AG09319 (cell line): ENCODE measurements around the gene SPRED2.
"Not testable (repeated sequence)": the region's sequence is repeated elsewhere in the genome, so short reads cannot be mapped to it uniquely, and the experiment has no call there.

Source experiments
- DNase-seq: peaks from one replicate; pipeline ENCODE4 v3.0.0-alpha.2; 2010; ENCODE audit warnings: low read depth; ENCODE audit errors: extremely low read depth
- TF ChIP-seq, protein P1 (sequence below): IDR thresholded peaks from 2 replicates; pipeline ENCODE4 v1.5.1; 2011; ENCODE audit warnings: low read depth, mild to moderate bottlenecking, inconsistent platforms, low read length, moderate library complexity

Gene SPRED2

DNA sequence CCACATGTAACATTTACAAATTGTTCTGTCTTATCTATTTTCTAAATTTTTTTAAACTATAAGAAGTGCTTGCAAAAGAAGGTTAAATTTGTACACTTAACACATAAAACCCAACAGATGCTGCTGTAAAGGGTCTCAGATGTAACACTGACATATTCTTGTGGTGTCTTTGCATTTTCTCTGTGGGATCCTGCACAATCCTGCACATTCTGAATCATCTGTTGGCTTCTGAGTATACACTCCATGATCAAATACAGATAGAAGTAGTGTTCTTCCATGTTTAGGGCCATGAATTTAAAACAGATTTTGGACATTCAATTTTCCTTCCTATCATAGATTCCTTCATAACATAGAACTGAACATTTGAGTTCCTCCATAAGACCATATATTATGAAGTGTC is 89.0 kb downstream of the SPRED2 start:
- DNase-seq = no peak
- TF ChIP-seq, protein P1, sequence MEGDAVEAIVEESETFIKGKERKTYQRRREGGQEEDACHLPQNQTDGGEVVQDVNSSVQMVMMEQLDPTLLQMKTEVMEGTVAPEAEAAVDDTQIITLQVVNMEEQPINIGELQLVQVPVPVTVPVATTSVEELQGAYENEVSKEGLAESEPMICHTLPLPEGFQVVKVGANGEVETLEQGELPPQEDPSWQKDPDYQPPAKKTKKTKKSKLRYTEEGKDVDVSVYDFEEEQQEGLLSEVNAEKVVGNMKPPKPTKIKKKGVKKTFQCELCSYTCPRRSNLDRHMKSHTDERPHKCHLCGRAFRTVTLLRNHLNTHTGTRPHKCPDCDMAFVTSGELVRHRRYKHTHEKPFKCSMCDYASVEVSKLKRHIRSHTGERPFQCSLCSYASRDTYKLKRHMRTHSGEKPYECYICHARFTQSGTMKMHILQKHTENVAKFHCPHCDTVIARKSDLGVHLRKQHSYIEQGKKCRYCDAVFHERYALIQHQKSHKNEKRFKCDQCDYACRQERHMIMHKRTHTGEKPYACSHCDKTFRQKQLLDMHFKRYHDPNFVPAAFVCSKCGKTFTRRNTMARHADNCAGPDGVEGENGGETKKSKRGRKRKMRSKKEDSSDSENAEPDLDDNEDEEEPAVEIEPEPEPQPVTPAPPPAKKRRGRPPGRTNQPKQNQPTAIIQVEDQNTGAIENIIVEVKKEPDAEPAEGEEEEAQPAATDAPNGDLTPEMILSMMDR = no peak

DNA sequence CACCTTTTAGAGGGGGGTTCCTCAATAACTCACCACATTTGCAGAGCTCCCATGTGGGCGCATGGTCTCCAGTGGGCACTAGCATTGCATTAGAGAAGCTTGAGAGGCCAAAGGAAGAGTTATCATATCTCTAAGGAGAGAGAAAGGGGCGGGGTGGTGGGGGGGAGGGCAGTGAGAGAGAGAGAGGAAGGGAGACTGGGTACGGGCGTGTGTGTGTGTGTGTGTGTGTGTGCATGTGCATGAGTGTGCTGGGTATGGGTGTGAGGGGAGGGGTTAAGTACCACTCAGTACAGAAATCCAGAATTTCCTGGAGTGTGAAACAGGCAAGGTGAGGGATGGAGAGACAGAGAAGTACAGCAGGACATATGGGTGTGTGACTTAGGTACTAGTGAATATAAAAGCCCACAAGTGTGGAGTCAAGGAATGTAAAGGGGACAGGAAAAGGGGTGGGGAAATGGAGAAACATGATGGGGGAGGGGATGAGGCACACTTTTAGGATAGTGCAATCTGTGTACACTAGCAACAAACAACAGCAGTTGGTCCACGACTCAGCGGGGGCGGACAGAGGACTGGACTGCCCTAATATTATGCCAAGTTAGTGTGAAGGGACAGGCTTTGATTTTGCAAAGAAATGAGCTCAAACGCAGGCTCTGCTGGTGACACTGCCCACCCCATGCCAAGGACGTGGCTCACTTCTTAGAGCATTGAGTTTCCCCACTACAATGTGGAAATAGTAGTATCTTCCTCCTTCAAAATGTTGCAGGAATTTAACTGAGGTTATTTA is 91.3 kb downstream of the SPRED2 start:
- TF ChIP-seq, protein P1 = no peak
- DNase-seq = no peak

DNA sequence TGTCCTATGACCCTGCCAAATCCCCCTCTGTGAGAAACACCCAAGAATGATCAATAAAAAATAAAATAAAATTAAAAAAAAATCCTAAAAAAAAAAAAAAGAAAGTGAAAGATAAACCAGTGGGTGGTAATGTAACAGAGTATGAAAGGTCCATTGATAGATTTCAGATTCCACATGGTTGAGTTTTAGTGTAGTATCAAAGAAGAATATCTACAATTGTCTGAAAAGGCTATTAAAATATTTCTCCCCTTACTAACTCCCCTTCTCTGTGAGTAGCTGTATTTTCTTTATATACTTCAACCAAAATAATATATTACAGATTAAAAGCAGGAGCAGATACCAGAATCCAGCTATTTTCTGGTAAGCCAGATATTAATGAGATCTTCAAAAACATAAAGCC is 92.8 kb downstream of the SPRED2 start:
- TF ChIP-seq, protein P1 = no peak
- no peak for DNase-seq

DNA sequence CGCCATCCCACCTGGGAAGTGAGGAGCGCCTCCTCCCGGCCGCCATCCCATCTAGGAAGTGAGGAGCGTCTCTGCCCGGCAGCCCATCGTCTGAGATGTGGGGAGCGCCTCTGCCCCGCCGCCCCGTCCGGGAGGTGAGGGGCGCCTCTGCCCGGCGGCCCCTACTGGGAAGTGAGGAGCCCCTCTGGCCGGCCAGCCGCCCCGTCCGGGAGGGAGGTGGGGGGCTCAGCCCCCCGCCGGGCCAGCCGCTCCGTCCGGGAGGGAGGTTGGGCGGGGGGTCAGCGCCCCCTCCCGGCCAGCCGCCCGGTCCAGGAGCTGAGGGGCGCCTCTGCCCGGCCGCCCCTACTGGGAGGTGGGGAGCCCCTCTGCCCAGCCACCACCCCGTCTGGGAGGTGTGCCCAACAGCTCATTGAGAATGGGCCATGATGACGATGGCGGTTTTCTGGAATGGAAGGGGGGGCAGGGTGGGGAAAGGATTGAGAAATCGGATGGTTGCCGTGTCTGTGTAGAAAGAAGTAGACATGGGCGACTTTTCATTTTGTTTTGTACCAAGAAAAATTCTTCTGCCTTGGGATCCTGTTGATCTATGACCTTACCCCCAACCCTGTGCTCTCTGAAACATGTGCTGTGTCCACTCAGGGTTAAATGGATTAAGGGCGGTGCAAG is 93.4 kb downstream of the SPRED2 start:
- not testable (repeated sequence) for DNase-seq

DNA sequence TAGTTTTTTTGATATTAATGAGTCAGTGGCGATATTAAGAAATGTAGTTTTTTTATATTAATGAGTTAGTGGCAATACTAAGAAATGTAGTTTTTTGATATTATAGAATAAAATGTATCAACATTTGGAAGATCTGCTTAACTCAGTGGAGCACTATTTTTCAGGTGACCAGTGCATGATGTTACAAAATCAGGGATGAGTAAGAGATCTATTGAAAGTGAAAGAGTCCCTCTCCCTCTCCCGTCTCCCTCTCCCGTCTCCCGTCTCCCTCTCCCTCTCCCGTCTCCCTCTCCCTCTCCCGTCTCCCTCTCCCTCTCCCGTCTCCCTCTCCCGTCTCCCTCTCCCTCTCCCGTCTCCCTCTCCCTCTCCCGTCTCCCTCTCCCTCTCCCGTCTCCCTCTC is 94.5 kb downstream of the SPRED2 start:
- not testable (repeated sequence) for DNase-seq

DNA sequence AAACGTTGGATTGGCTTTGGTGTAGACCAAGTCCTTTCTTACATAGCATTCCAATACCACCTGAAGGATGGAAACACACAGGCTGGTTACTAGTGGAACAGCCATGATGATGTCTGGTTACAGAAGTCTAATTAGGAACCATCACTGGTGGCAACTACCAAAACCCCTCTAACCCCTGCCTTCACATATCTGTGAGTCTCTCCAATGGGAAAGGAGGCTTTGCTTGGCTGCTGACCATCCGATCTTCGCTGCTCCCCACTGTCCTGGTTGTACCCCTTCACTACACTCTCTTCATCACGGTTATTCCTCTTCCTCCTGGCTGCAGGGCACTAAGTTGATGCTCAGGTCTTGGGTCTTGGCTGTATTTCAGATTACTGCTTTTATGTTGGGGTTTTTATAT is 97.7 kb downstream of the SPRED2 start:
- no peak for DNase-seq
- TF ChIP-seq, protein P1 = no peak

DNA sequence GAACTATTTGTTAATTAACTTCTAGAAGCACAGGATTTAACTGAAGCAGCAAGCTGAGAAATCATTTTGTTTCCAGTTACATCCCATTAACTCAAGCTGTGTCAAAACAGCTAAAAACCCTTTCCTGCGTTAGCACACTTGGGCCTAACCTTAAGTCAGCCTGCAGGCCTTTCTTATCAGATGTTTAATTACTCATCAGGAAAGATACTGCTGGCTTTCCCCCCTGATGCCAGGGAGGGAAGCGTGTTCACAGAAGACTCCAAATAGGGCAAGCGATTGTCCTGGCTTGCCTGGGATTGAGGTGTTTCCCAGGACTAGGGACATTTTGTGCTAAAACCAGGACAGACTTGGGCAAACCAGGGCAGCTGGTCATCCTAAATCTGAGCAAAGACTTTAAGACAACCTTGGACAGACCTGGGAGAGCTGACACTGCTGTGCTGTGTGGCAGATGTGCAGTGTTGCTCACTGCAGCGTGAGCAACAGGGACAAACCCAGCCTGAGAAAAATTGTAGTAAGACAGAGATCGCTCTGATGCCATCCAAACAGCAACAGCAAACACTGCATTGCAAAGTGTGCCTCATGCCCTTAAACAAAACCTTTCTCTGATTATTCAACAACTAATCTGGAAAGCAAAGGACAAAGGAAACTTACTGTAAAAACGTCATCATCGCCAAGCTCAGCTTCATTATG is 100.9 kb downstream of the SPRED2 start:
- TF ChIP-seq, protein P1 = no peak
- no peak for DNase-seq

DNA sequence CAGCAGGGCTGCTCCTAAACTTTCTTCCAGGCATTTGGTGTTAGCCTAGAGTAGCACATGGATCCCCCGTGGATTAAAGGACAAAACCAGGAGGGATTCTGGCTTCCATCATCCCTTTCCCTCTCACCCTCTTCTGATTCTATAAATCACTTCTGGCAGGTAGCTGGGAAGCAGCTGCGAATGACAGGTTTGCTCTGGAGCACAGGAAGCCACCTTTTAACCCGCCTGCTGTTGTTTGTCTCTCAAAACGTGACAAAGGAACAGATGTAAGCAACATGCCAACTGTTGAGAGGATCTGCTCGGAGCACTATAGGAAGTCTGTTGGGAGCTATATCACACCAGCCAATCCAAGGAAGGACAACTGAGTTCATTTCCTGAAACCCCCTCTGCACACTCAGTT is 102.9 kb downstream of the SPRED2 start:
- DNase-seq = no peak

More for the DNA sequence above, 102.9 kb downstream of the SPRED2 start:
- TF ChIP-seq, protein P1 = no peak
